Parathyroid adenoma (tissue), 2 donors: Measurements from ENCODE around the gene LAMA2.

Experiments
- H2AFZ ChIP-seq: fragments of 300-600 bp; sonication (generic); one replicate; pipeline ENCODE4 v1.7.0; 2017; ENCODE audit warnings: antibody characterized with exemption, mild to moderate bottlenecking
- H3K27ac ChIP-seq: fragments of 300-600 bp; sonication (generic); one replicate; pipeline ENCODE4 v1.7.0; 2017
- H3K27me3 ChIP-seq: fragments of 300-600 bp; sonication (generic); one replicate; pipeline ENCODE4 v1.7.0; 2017; ENCODE audit warnings: low read length; ENCODE audit not compliant: control insufficient read depth, insufficient read depth
- H3K36me3 ChIP-seq: fragments of 300-600 bp; sonication (generic); one replicate; pipeline ENCODE4 v1.7.0; 2017; ENCODE audit warnings: low read length; ENCODE audit not compliant: control insufficient read depth, insufficient read depth
- H3K4me1 ChIP-seq: fragments of 300-600 bp; sonication (generic); one replicate; pipeline ENCODE4 v1.7.0; 2017; ENCODE audit warnings: control low read depth
- H3K4me2 ChIP-seq: fragments of 300-600 bp; sonication (generic); one replicate; pipeline ENCODE4 v1.7.0; 2017; ENCODE audit warnings: low read length
- H3K4me3 ChIP-seq: fragments of 300-600 bp; sonication (generic); one replicate; pipeline ENCODE4 v1.7.0; 2017; ENCODE audit warnings: low read depth, low read length
- H3K79me2 ChIP-seq: fragments of 300-600 bp; sonication (generic); one replicate; pipeline ENCODE4 v1.7.0; 2017; ENCODE audit warnings: control low read depth
- H3K9ac ChIP-seq: fragments of 300-600 bp; sonication (generic); one replicate; pipeline ENCODE4 v1.7.0; 2017; ENCODE audit warnings: mild to moderate bottlenecking
- H3K9me3 ChIP-seq: fragments of 300-600 bp; sonication (generic); one replicate; pipeline ENCODE4 v1.7.0; 2017; ENCODE audit warnings: low read length; ENCODE audit not compliant: control insufficient read depth
- CTCF ChIP-seq: fragments of 300-600 bp; sonication (generic); IDR thresholded peaks from one replicate; pipeline ENCODE4 v1.7.0; 2017; ENCODE audit warnings: antibody characterized with exemption, mild to moderate bottlenecking
- donor health status: primary hyperparathyroidism.

The LAMA2 gene

DNA sequence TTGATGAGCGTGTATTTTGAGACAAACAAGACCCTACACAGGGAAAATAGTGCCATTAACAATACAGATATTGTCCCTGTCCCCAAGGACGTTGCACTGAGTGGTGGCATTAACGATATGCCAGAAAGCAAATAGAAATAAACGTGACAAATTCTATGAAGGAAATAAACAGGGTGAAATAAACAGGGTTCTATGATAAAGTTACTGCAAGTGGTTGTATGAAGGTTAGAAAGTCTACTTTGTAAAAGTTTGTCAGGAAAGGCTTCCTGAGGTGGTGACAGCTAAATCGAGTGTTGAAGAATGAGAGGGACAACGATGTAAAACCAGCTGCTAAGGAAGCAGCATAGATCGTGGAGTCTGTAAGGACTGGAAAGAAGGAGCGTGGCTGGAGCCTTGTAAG lies 380.2 kb downstream of the LAMA2 start:
- H3K27ac ChIP-seq, result no peak overlapping the region
- no peak overlapping the region for H3K4me2 ChIP-seq
- H3K9ac ChIP-seq, result no peak overlapping the region
- H2AFZ ChIP-seq, result no peak overlapping the region
- no peaks in the 10 kb centered on the region for H3K9me3 ChIP-seq
- no peaks in the 10 kb centered on the region for H3K79me2 ChIP-seq
- H3K4me3 ChIP-seq, result no peak overlapping the region
- no peaks in the 10 kb centered on the region for H3K4me1 ChIP-seq
- H3K27me3 ChIP-seq, result no peaks in the 10 kb centered on the region
- H3K36me3 ChIP-seq, result no peaks in the 10 kb centered on the region
- TF ChIP-seq CTCF, result no peak

GRCh38 chr6:129264480-129265045 lies 381.6 kb downstream of the LAMA2 start:
- H3K27me3 ChIP-seq, result no peaks in the 10 kb centered on the region
- no peak overlapping the region for H3K4me3 ChIP-seq
- no peaks in the 10 kb centered on the region for H3K4me1 ChIP-seq
- H2AFZ ChIP-seq, result no peak overlapping the region
- no peak overlapping the region for H3K9ac ChIP-seq
- no peak overlapping the region for H3K4me2 ChIP-seq
- no peaks in the 10 kb centered on the region for H3K9me3 ChIP-seq
- TF ChIP-seq CTCF, result no peak
- no peaks in the 10 kb centered on the region for H3K36me3 ChIP-seq
- H3K27ac ChIP-seq, result no peak overlapping the region
- no peaks in the 10 kb centered on the region for H3K79me2 ChIP-seq

GRCh38 chr6:129267028-129267427 lies 384.1 kb downstream of the LAMA2 start:
- Histone ChIP-seq H3K4me3 (no peak overlapping the region), H3K4me1 (no peaks in the 10 kb centered on the region), H3K27me3 (no peaks in the 10 kb centered on the region), H3K36me3 (no peaks in the 10 kb centered on the region), H3K9ac (no peak overlapping the region), H3K9me3 (no peaks in the 10 kb centered on the region), H3K79me2 (no peaks in the 10 kb centered on the region), H3K4me2 (no peak overlapping the region), H3K27ac (no peak overlapping the region), H2AFZ (no peak overlapping the region)
- no peak for TF ChIP-seq CTCF

GRCh38 chr6:129269076-129269475 lies 386.1 kb downstream of the LAMA2 start:
- Histone ChIP-seq H3K4me2 (no peak overlapping the region), H3K27me3 (no peaks in the 10 kb centered on the region), H3K9me3 (no peaks in the 10 kb centered on the region), H3K4me1 (no peaks in the 10 kb centered on the region), H3K4me3 (no peak overlapping the region), H3K27ac (no peak overlapping the region), H3K79me2 (no peaks in the 10 kb centered on the region), H2AFZ (no peak overlapping the region), H3K36me3 (no peaks in the 10 kb centered on the region), H3K9ac (no peak overlapping the region)
- no peak for TF ChIP-seq CTCF

DNA sequence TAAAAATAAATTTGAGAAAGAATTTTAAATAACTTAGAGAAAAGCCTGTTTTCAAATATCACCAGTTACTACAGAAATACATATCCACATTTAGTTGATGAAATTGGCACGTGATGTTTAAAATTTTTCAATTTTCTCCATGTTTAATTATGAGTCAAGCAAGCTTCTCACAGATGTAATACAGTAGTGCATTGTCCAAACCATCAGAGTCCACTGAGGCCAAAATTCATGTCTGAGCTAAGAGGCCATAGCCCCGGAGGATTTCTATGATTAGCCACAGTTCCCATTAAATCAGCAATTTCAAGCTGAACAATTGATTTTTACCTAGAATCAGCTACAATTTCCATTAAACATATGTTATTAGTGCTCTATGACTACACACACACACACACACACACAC lies 387.0 kb downstream of the LAMA2 start:
- no peak overlapping the region for H3K4me2 ChIP-seq
- no peak overlapping the region for H3K27ac ChIP-seq

More for the DNA sequence above, 387.0 kb downstream of the LAMA2 start:
- no peak overlapping the region for H3K9ac ChIP-seq
- H3K9me3 ChIP-seq, result no peaks in the 10 kb centered on the region
- H3K27me3 ChIP-seq, result no peaks in the 10 kb centered on the region
- H3K4me3 ChIP-seq, result no peak overlapping the region
- no peak for TF ChIP-seq CTCF
- no peaks in the 10 kb centered on the region for H3K4me1 ChIP-seq
- H3K36me3 ChIP-seq, result no peaks in the 10 kb centered on the region
- no peaks in the 10 kb centered on the region for H3K79me2 ChIP-seq
- no peak overlapping the region for H2AFZ ChIP-seq
